NT2/D1 (cell line): ENCODE data around the gene IL17C.

Source experiments
- DNase-seq: peaks from one replicate; pipeline ENCODE4 v3.0.0-alpha.2; 2011; ENCODE audit warnings: low read depth, low spot score
- H3K27me3 ChIP-seq: 2 replicates; pipeline ENCODE4 v1.6.0; 2011; ENCODE audit warnings: mild to moderate bottlenecking; ENCODE audit not compliant: insufficient read length, insufficient read depth
- H3K36me3 ChIP-seq: 2 replicates; pipeline ENCODE4 v1.6.1; 2011; ENCODE audit warnings: mild to moderate bottlenecking, low read length, mixed read lengths; ENCODE audit not compliant: insufficient read depth, insufficient read length
- H3K4me1 ChIP-seq: 2 replicates; pipeline ENCODE4 v1.5.1; 2011; ENCODE audit not compliant: insufficient read depth, insufficient read length
- H3K4me3 ChIP-seq: 2 replicates; pipeline ENCODE4 v1.5.1; 2011; ENCODE audit warnings: low read depth; ENCODE audit not compliant: insufficient read length
- H3K9ac ChIP-seq: 2 replicates; pipeline ENCODE4 v1.6.0; 2011; ENCODE audit warnings: low read depth; ENCODE audit not compliant: insufficient read length
- H3K9me3 ChIP-seq: 2 replicates; pipeline ENCODE4 v1.5.1; 2011; ENCODE audit warnings: mild to moderate bottlenecking, low read length; ENCODE audit not compliant: insufficient read depth
- SUZ12 ChIP-seq: IDR thresholded peaks from 2 replicates; pipeline ENCODE4 v1.6.1; 2011; ENCODE audit not compliant: insufficient read length, insufficient read depth; ENCODE audit errors: extremely low read depth
- YY1 ChIP-seq: IDR thresholded peaks from 2 replicates; pipeline ENCODE4 v1.6.1; 2011; ENCODE audit not compliant: insufficient read length, insufficient read depth
- ZNF274 ChIP-seq: IDR thresholded peaks from 2 replicates; pipeline ENCODE4 v1.6.1; 2011; ENCODE audit warnings: mild to moderate bottlenecking, low read depth, low read length

IL17C gene

DNA sequence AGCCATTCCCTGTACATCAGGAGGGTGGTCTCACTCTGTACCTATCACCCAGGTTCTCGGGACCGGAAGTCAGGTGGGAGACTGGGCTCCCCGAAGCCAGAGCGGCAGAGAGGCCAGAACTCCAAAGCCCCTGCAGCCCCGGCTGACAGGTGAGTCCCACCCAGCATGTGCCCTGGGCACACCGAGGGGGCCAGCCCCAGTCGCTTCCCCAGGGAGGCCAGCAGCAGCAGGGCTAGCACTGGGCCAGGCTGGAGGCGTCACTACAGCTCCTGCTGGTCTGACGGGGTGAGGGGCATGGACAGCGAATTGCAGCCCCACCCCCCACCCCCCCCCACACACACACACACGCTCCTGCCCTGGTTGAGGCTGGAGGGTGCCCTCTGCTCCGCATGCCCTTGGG is 7.9 kb upstream of the IL17C start:
- Histone ChIP-seq H3K4me1 (peaks cover 31% of the 10 kb centered on the region), H3K9me3 (no peaks in the 10 kb centered on the region), H3K4me3 (no peak overlapping the region), H3K27me3 (no peaks in the 10 kb centered on the region), H3K36me3 (peaks cover 74% of the 10 kb centered on the region), H3K9ac (no peak overlapping the region)
- no peak for TF ChIP-seq ZNF274
- DNase-seq, result no peak

GRCh38 chr16:88630941-88631340 is 7.4 kb upstream of the IL17C start:
- Histone ChIP-seq H3K9me3 (no peaks in the 10 kb centered on the region), H3K4me1 (peaks cover 35% of the 10 kb centered on the region)

DNA sequence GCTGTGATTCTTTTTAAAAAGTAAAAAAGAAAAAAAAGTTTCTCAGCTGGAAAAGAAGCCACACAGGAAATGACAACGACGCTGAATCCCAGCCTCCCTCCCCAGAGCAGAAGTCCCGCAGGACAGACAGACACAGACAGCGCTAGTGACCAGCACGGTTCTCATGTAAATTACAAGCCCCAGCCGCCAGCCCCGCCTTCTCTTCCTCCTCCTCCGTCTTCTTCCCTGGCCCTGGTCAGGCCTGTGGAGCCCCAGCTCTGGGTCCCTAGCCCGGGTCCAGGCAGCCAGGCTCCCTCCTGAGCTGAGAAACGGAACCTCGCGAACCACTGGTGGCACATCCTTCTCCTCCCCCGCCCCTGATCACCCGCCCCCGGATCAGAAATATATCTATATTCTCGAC is 7.0 kb upstream of the IL17C start:
- peaks cover 66% of the 10 kb centered on the region for H3K36me3 ChIP-seq
- H3K27me3 ChIP-seq, result peaks cover 9% of the 10 kb centered on the region

More at GRCh38 chr16:88630941-88631340, 7.4 kb upstream of the IL17C start:
- H3K9ac ChIP-seq, result peak overlapping the region; percentile 42
- H3K4me3 ChIP-seq, result no peak overlapping the region
- TF ChIP-seq ZNF274 (no peak), YY1 (no peak), SUZ12 (no peak)
- peaks cover 71% of the 10 kb centered on the region for H3K36me3 ChIP-seq
- H3K27me3 ChIP-seq, result peaks cover 5% of the 10 kb centered on the region
- no peak for DNase-seq

GRCh38 chr16:88631920-88632586 is 6.3 kb upstream of the IL17C start:
- DNase-seq, result no peak
- Histone ChIP-seq H3K36me3 (peaks cover 61% of the 10 kb centered on the region), H3K9me3 (no peaks in the 10 kb centered on the region), H3K9ac (peak overlapping the region; percentile 3), H3K4me1 (peaks cover 35% of the 10 kb centered on the region), H3K27me3 (peaks cover 10% of the 10 kb centered on the region), H3K4me3 (no peak overlapping the region)
- TF ChIP-seq SUZ12, result no peak
- no peak for TF ChIP-seq ZNF274
- no peak for TF ChIP-seq YY1

More for the DNA sequence above, 7.0 kb upstream of the IL17C start:
- Histone ChIP-seq H3K9ac (no peak overlapping the region), H3K4me1 (peaks cover 35% of the 10 kb centered on the region), H3K9me3 (no peaks in the 10 kb centered on the region), H3K4me3 (no peak overlapping the region)
- no peak for TF ChIP-seq SUZ12
- TF ChIP-seq YY1, result no peak
- no peak for TF ChIP-seq ZNF274
- no peak for DNase-seq

DNA sequence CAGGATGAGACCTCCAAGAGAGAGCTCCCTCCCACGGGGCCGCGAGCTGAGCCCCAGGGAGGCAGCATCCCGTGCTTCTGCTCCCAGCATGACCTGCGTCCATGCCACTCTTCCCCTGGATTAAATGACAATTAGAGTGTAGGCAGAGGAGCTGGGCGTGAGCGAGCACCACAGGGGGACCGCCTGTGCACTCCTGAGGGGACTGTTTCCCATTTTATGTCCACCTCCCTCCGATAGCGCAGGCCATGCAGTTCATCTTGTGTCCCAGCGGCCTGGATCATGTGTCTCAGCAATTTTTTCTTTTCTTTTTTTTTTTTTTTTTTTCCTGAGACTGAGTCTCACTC is 5.8 kb upstream of the IL17C start:
- peaks cover 10% of the 10 kb centered on the region for H3K27me3 ChIP-seq
- no peak for DNase-seq
- H3K9me3 ChIP-seq, result no peaks in the 10 kb centered on the region
- H3K36me3 ChIP-seq, result peaks cover 56% of the 10 kb centered on the region
- H3K9ac ChIP-seq, result no peak overlapping the region
- H3K4me3 ChIP-seq, result no peak overlapping the region
- peaks cover 38% of the 10 kb centered on the region for H3K4me1 ChIP-seq
- no peak for TF ChIP-seq YY1
- no peak for TF ChIP-seq ZNF274
- no peak for TF ChIP-seq SUZ12

DNA sequence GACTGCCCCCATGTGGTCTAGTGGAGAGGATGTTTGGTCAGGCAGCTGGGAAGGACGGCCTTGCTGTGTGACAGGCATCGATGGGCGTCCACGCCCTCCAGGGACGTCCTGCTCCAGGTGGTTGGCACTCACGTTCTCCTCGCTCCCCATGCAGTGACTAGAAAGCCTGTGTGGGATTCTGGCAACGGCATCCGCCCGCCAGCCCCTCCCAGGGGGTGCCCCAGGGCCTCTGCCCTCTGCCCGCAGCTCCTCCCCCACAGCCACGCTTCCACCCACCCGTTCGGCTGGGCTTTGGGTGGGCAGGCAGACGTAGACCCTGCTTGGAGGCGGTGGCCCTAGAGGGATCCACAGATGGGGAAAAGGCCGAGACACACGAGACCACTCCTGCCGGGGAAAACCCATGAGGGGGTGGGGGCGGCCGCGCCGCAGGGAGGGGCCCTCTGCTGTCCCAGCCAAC is 4.7 kb upstream of the IL17C start:
- peak overlapping the region; percentile 31 for H3K4me3 ChIP-seq
- no peaks in the 10 kb centered on the region for H3K9me3 ChIP-seq
- no peak for DNase-seq
- TF ChIP-seq YY1 (no peak), SUZ12 (no peak)
- peaks cover 45% of the 10 kb centered on the region for H3K36me3 ChIP-seq
- peaks cover 12% of the 10 kb centered on the region for H3K27me3 ChIP-seq
- peaks cover 39% of the 10 kb centered on the region for H3K4me1 ChIP-seq
- H3K9ac ChIP-seq, result peak overlapping the region; percentile 79

DNA sequence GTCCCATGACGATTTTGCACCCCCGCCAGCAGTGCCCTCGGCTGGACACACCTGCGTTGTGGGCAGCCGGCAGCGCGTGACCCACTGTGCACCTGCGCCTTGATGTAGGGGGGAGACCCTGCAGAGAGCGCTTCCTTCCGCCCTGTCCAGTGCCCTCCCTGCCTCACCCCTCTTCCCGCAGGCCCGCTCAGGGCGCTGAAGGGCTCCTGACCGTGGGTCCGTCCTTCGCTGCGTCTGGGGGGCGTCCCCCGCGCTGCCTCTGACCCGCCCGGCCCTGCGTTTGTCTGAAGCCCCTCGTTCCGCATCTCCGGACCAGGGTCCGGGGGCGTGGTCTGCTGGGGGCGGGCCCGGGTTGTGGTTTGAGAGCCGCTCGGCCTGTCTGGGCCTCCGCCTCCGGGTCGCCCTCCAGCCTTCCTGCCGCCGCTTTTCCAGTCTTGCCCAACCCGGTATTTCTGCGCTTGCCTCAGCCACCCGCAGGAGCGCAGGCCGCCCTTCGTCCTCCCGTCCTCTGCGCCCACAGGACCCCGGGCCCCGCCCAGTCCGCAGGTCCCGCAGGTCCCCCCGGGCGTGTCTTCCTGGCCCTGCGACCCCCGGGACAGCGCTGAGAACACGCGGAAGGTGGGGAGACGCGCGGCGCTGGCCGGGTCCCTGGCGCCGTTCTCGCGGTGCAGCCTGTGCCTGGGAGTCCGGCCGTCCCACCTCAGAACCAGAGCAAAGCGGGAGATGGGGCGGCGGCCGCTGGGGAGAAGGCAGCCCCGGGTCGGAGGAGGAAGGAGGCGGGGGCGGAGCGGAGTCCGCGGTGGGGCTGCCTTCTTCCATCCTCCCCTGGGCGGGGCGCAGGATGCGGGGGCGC is 4.0 kb upstream of the IL17C start:
- no peak for DNase-seq
- Histone ChIP-seq H3K4me3 (peak overlapping the region; percentile 31), H3K9me3 (no peaks in the 10 kb centered on the region), H3K4me1 (peaks cover 45% of the 10 kb centered on the region), H3K36me3 (peaks cover 40% of the 10 kb centered on the region), H3K27me3 (peaks cover 15% of the 10 kb centered on the region), H3K9ac (peak overlapping the region; percentile 79)
- TF ChIP-seq ZNF274 (no peak), YY1 (no peak), SUZ12 (no peak)
